Neural crest cell (in vitro differentiated cells): ENCODE data around the gene AKT1. TPM values are rescaled to one million over a fixed set of nuclear protein-coding genes. Genes with fewer than 3 reads are reported as not detected.
A peak's percentile ranks its signal among the peaks of the same experiment; 100 is the strongest.
"Not testable (repeated sequence)": the region's sequence is repeated elsewhere in the genome, so short reads cannot be mapped to it uniquely, and the experiment has no call there.

Source experiments
- DNase-seq: peaks from one replicate; pipeline ENCODE4 v3.0.0; 2021; ENCODE audit warnings: low read depth, mixed read lengths, low spot score
- H3K27ac Mint-ChIP-seq: one replicate; pipeline ENCODE4 v1.8.0; 2021; ENCODE audit warnings: mild to moderate bottlenecking, mixed read lengths; ENCODE audit not compliant: unreplicated experiment
- H3K27me3 Mint-ChIP-seq: 2 replicates; pipeline ENCODE4 v1.8.0; 2021; ENCODE audit warnings: low read depth, mild to moderate bottlenecking, mixed read lengths
- H3K36me3 Mint-ChIP-seq: 2 replicates; pipeline ENCODE4 v1.8.0; 2021; ENCODE audit warnings: low read depth, mild to moderate bottlenecking, mixed read lengths
- H3K4me1 Mint-ChIP-seq: 2 replicates; pipeline ENCODE4 v1.8.0; 2021; ENCODE audit warnings: mixed read lengths
- H3K4me3 Mint-ChIP-seq: one replicate; pipeline ENCODE4 v1.8.0; 2021; ENCODE audit warnings: mild to moderate bottlenecking, mixed read lengths
- H3K9me3 Mint-ChIP-seq: 2 replicates; pipeline ENCODE4 v1.8.0; 2021; ENCODE audit warnings: mixed read lengths
- CTCF ChIP-seq: fragments of 200-600 bp; sonication (generic); conservative IDR thresholded peaks from 2 replicates; pipeline ENCODE4 v1.5.0; 2021; ENCODE audit warnings: antibody characterized with exemption, mild to moderate bottlenecking
- total RNA-seq: library from RNA; stranded (reverse); gene quantifications from 2 replicates; pipeline ENCODE4 v1.2.1, GENCODE V29; 2021

AKT1 gene
- total RNA-seq, 1 donor from 2014 or later = 191 TPM

- Mint-ChIP-seq H3K4me1 (peaks cover 28% of the 10 kb centered on the region), H3K36me3 (peaks cover 7% of the 10 kb centered on the region), H3K27ac (no peak overlapping the region), H3K4me3 (peak overlapping the region; percentile 66), H3K9me3 (peaks cover 8% of the 10 kb centered on the region), H3K27me3 (peaks cover 24% of the 10 kb centered on the region)
- TF ChIP-seq CTCF = peak; percentile 50
- peak; percentile 57 for DNase-seq
Observed at GRCh38 chr14:104820669-104821228, 25.2 kb upstream of the AKT1 start.

DNA sequence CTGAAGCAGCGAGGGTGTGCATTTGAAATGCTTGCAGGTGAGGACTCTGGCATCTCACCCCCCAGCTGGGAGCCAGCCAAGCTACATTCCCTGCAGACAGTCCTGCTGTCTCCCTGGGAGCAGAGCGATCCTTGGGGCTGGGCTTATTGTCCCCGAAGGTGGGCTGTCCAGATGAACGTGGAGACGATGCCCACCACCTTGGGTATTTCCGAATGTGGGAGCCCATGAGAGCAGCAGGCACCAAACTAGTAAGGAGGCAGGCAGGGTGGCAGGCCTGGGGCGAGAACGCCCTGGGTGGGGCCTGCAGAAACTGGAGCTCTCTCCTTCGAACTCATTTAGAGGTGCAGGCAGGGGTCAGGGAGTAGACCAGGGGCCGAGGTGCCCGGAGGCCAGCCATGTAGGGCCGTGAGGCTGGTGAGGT is 23.8 kb upstream of the AKT1 start:
- Mint-ChIP-seq H3K4me1 (peaks cover 19% of the 10 kb centered on the region), H3K9me3 (peaks cover 3% of the 10 kb centered on the region), H3K27me3 (peaks cover 11% of the 10 kb centered on the region), H3K36me3 (peaks cover 3% of the 10 kb centered on the region), H3K4me3 (no peak overlapping the region), H3K27ac (no peak overlapping the region)
- no peak for DNase-seq
- TF ChIP-seq CTCF = no peak

DNA sequence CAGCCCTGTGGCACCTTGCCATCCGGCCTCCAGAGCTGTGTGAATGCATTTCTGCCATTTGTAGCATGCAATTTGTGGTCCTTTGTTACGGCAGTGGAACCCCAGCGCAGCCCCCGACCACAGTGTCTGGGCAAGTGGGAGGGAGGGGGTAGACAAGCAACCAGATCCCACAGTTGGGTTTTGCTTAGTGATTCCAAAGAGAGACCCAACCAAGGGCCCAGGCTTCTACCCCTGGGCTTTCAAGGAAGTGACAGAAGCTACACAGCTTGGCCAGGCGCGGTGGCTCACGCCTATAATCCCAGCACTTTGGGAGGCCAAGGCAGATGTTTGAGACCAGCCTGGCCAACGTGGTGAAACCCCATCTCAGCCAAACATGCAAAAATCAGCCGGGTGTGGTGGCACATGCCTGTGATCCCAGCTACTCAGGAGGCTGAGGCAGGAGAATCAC is 23.2 kb upstream of the AKT1 start:
- H3K36me3 Mint-ChIP-seq = peaks cover 3% of the 10 kb centered on the region
- H3K27me3 Mint-ChIP-seq = peaks cover 4% of the 10 kb centered on the region
- peaks cover 24% of the 10 kb centered on the region for H3K4me1 Mint-ChIP-seq
- no peak for TF ChIP-seq CTCF
- no peak overlapping the region for H3K27ac Mint-ChIP-seq
- DNase-seq = no peak
- peak overlapping the region; percentile 59 for H3K4me3 Mint-ChIP-seq
- no peaks in the 10 kb centered on the region for H3K9me3 Mint-ChIP-seq

GRCh38 chr14:104817930-104818713 is 22.6 kb upstream of the AKT1 start:
- H3K36me3 Mint-ChIP-seq = peaks cover 3% of the 10 kb centered on the region
- H3K4me3 Mint-ChIP-seq = peak overlapping the region; percentile 59
- H3K9me3 Mint-ChIP-seq = no peaks in the 10 kb centered on the region
- no peak for TF ChIP-seq CTCF
- H3K4me1 Mint-ChIP-seq = peaks cover 29% of the 10 kb centered on the region
- DNase-seq = no peak
- peaks cover 2% of the 10 kb centered on the region for H3K27me3 Mint-ChIP-seq
- H3K27ac Mint-ChIP-seq = no peak overlapping the region

DNA sequence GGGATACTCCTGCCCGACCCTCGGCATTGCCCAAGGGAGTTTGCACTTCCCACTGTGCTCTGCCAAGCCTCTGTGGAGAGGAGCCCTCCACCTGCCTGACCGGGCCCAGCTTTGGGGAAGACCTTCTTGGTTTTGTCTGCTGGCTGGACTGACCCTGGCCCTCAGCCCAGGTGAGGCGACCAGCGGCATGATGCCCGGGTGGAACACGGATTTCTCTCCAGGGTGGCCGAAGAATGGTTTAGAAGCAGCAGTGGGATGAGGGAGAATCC is 21.0 kb upstream of the AKT1 start:
- peak overlapping the region; percentile 91 for H3K4me3 Mint-ChIP-seq
- no peak for DNase-seq
- H3K4me1 Mint-ChIP-seq = peaks cover 29% of the 10 kb centered on the region
- H3K27me3 Mint-ChIP-seq = peaks cover 2% of the 10 kb centered on the region
- H3K9me3 Mint-ChIP-seq = no peaks in the 10 kb centered on the region
- H3K27ac Mint-ChIP-seq = peak overlapping the region; percentile 96
- H3K36me3 Mint-ChIP-seq = peaks cover 3% of the 10 kb centered on the region
- TF ChIP-seq CTCF = no peak

GRCh38 chr14:104814701-104815100 is 19.2 kb upstream of the AKT1 start:
- H3K27me3 Mint-ChIP-seq, H3K36me3 Mint-ChIP-seq, DNase-seq, H3K9me3 Mint-ChIP-seq, H3K27ac Mint-ChIP-seq: not testable (repeated sequence)
- Mint-ChIP-seq H3K4me3 (peak overlapping the region; percentile 91), H3K4me1 (peaks cover 21% of the 10 kb centered on the region)
